ENCODE measurements around the gene CASZ1. TPM values are rescaled to one million over a fixed set of nuclear protein-coding genes. Genes with fewer than 3 reads are reported as not detected.

Gene CASZ1
- total and polyA plus RNA-seq, 9 of the 15 experiments (the other 6 are each of a cell fraction or from before 2014, with no cell fraction given), result 0.01 to 4.0 (median 0.76) TPM; not detected in 1

- DNase-seq (ENCODE audit: extremely low read depth in 1 of 4, low spot score in 3 of 4) (no peak), ATAC-seq (no peak), FAIRE-seq (no peak)
- POLR2A ChIA-PET, result interaction anchor here (0.6 to 1.1 kb wide), 5 partner anchors 12 to 85 kb away, joined by 3 to 5 read pairs (median 3); no protein-coding TSS in a partner anchor
- CTCF ChIA-PET (ENCODE audit: low intra/inter-chr PET ratio), result no interaction called here
- 17% methylated on average over 11 of the region's 11 CpGs for WGBS (ENCODE audit: insufficient coverage, low coverage, missing lambda C conversion rate)
- no peaks in the 10 kb centered on the region for H3K9me1 ChIP-seq (ENCODE audit: control insufficient read depth, insufficient read depth, low read length)
- H3K9ac ChIP-seq (ENCODE audit: insufficient read depth in 1 of 2, low read depth in 2 of 2, low read length in 2 of 2), result no peak overlapping the region
- intact Hi-C loops (cut with micrococcal nuclease), result no loop called here
- peaks cover 16 to 71% of the 10 kb centered on the region in 2 experiments for H3K27me3 ChIP-seq (ENCODE audit: control insufficient read depth in 2 of 2, insufficient read depth in 2 of 2, low read length in 2 of 2)
- in situ Hi-C loops (cut with MboI), result no loop called here
- H3K4me3 ChIP-seq, result no peak overlapping the region
- H3K4me1 ChIP-seq (replicated peaks in 1 of 2; ENCODE audit: control insufficient read depth in 2 of 2, insufficient read depth in 2 of 2, low read length in 2 of 2), result peaks cover 0 to 11% of the 10 kb centered on the region in 2 experiments; a peak in 3 of 5 replicates
- no peaks in the 10 kb centered on the region for H3K9me3 ChIP-seq (replicated peaks; ENCODE audit: control insufficient read depth, insufficient read depth, low read depth, low read length)
- no TSS peak for BruUV-seq (replicated peaks)
- no peaks in the 10 kb centered on the region for H3K36me3 ChIP-seq (ENCODE audit: control insufficient read depth, insufficient read depth, low read length)
- H4K20me1 ChIP-seq (replicated peaks; ENCODE audit: control insufficient read depth, insufficient read depth, low read length), result peaks cover 22% of the 10 kb centered on the region
- no peaks in the 10 kb centered on the region for H3K79me2 ChIP-seq (ENCODE audit: control insufficient read depth, insufficient read depth, low read length)
- H2AFZ ChIP-seq (ENCODE audit: low read depth, low read length), result no peak overlapping the region
- H3K27ac ChIP-seq (ENCODE audit: extremely low read depth, low read depth, low read length), result no peak overlapping the region
- no peak for TF ChIP-seq ZNF239 (CRISPR knock-in tag; IDR thresholded peaks at IDR 0.05)
- no peak for TF ChIP-seq OTX1 (CRISPR knock-in tag; IDR thresholded peaks at IDR 0.05)
- TF ChIP-seq POLR2H (tag; IDR thresholded peaks at IDR 0.05; ENCODE audit: low read depth), result no peak
- no peak for TF ChIP-seq CTCFL (IDR thresholded peaks at IDR 0.05; ENCODE audit: borderline replicate concordance, insufficient read depth, low read depth, low read length, poor library complexity, severe bottlenecking)
- TF ChIP-seq PHB (CRISPR knock-in tag; IDR thresholded peaks at IDR 0.05), result no peak
- TF ChIP-seq ZNF79 (CRISPR knock-in tag; IDR thresholded peaks at IDR 0.05; ENCODE audit: low read depth), result no peak
- no peak for TF ChIP-seq CREBBP (IDR thresholded peaks at IDR 0.05; ENCODE audit: low read depth, low read length)
- TF ChIP-seq ZNF3 (CRISPR knock-in tag; IDR thresholded peaks at IDR 0.05), result no peak
- TF ChIP-seq GTF2F1 (IDR thresholded peaks at IDR 0.05; ENCODE audit: low read depth, low read length), result no peak
- TF ChIP-seq ESRRA (IDR thresholded peaks at IDR 0.05; ENCODE audit: borderline replicate concordance, low read depth), result no peak
- no peak for TF ChIP-seq ZFP91 (CRISPR knock-in tag; IDR thresholded peaks at IDR 0.05)
- no peak for TF ChIP-seq ZBTB12 (CRISPR knock-in tag; IDR thresholded peaks at IDR 0.05)
- TF ChIP-seq SAP30 (IDR thresholded peaks at IDR 0.05; ENCODE audit: borderline replicate concordance, insufficient read depth, low read depth, low read length, poor library complexity, severe bottlenecking), result no peak
- no peak for TF ChIP-seq AFF1 (IDR thresholded peaks at IDR 0.05; ENCODE audit: low read depth in 1 of 2, partially characterized antibody in 2 of 2)
- H3K4me2 ChIP-seq (ENCODE audit: insufficient read depth, low read length), result no peak overlapping the region
Observed at GRCh38 chr1:10836726-10837125, 40.3 kb upstream of the CASZ1 start.
